A549 (cell line): ENCODE measurements around the gene SUSD1. TPM values are rescaled to one million over a fixed set of nuclear protein-coding genes. Genes with fewer than 3 reads are reported as not detected.

Source experiments
- ATAC-seq, 2 experiments: fragments of 200-7000 bp in 1 of 2; fragments of >200 bp in 1 of 2; cut with Nextera tagmentation in 1 of 2; cut with Tn5 transposase in 1 of 2; 3 replicates each; pipeline versions ENCODE4 v1.8.0 to v1.9.1; 2018 to 2020; ENCODE audit warnings: mild to moderate bottlenecking in 1 of 2, moderate library complexity in 1 of 2
- CTCF ChIA-PET: fragments of 300-600 bp; sonication (Branson Sonifier 250); formaldehyde crosslinking; extraction: SDS; loops from one replicate; lab custom pipeline; 2021; ENCODE audit warnings: antibody characterized with exemption, inconsistent platforms; lab: Yijun Ruan, JAX
- POLR2A ChIA-PET: fragments of 350-600 bp; formaldehyde crosslinking; extraction: SDS; loops from one replicate; lab custom pipeline; 2021; ENCODE audit warnings: antibody characterized with exemption, inconsistent platforms; lab: Yijun Ruan, JAX
- DNase-seq, 2 experiments: peaks; one replicate each; pipeline versions ENCODE4 v3.0.0 to v3.0.0-alpha.2; 2011 to 2016; ENCODE audit warnings: low read depth in 1 of 2, low spot score in 1 of 2
- FAIRE-seq: peaks from 2 replicates; lab custom pipeline; 2011; peaks lifted over from hg19 to GRCh38; lab: Jason Lieb, UNC
- H3K27ac ChIP-seq, 2 experiments: fragments of >200 bp; sonication (Bioruptor Twin); formaldehyde crosslinking; 3 replicates each; pipeline ENCODE4 v1.5.1; 2016 to 2017
- H3K4me1 ChIP-seq: fragments of >200 bp; sonication (Bioruptor Twin); formaldehyde crosslinking; 3 replicates; pipeline ENCODE4 v1.6.1; 2016
- H3K4me2 ChIP-seq: fragments of >200 bp; sonication (Bioruptor Twin); formaldehyde crosslinking; 3 replicates; pipeline ENCODE4 v1.6.1; 2016
- H3K4me3 ChIP-seq: fragments of >200 bp; sonication (Bioruptor Twin); formaldehyde crosslinking; 3 replicates; pipeline ENCODE4 v1.5.1; 2016
- H3K9me3 ChIP-seq: fragments of >200 bp; sonication (Bioruptor Twin); formaldehyde crosslinking; 3 replicates; pipeline ENCODE4 v1.6.1; 2016
- CHD2 ChIP-seq: fragments of 150-350 bp; IDR thresholded peaks from 2 replicates; pipeline ENCODE4 v1.6.1; 2014; ENCODE audit warnings: low read length; ENCODE audit not compliant: partially characterized antibody
- CHD4 ChIP-seq: fragments of 200-600 bp; sonication (generic); IDR thresholded peaks from 2 replicates; pipeline ENCODE4 v1.6.1; 2016; ENCODE audit warnings: antibody characterized with exemption, mild to moderate bottlenecking, borderline replicate concordance
- EHF ChIP-seq: fragments of 250-450 bp; sonication (Bioruptor Pico); IDR thresholded peaks from 2 replicates; pipeline ENCODE4 v1.5.0; 2020; ENCODE audit warnings: mild to moderate bottlenecking
- EP300 ChIP-seq, 2 experiments: fragments of >200 bp; sonication (Bioruptor Twin); formaldehyde crosslinking; IDR thresholded peaks; 2 replicates in 1 of 2; 3 replicates in 1 of 2; pipeline ENCODE4 v1.6.1; 2016 to 2017
- FOSB ChIP-seq: fragments of 250-450 bp; sonication (Bioruptor Pico); IDR thresholded peaks from 2 replicates; pipeline ENCODE4 v1.5.0; 2020; ENCODE audit warnings: mild to moderate bottlenecking, moderate library complexity
- FOXS1 ChIP-seq: fragments of 250-450 bp; sonication (Bioruptor Pico); IDR thresholded peaks from 2 replicates; pipeline ENCODE4 v1.5.0; 2020; ENCODE audit warnings: mild to moderate bottlenecking, moderate library complexity
- HOXA7 ChIP-seq: fragments of 250-450 bp; sonication (Bioruptor Pico); IDR thresholded peaks from 2 replicates; pipeline ENCODE4 v1.5.0; 2020; ENCODE audit warnings: mild to moderate bottlenecking, moderate library complexity
- KDM1A ChIP-seq: fragments of 200-600 bp; sonication (generic); IDR thresholded peaks from 2 replicates; pipeline ENCODE4 v1.6.1; 2016; ENCODE audit warnings: low read depth, mild to moderate bottlenecking
- KDM5A ChIP-seq: fragments of 200-600 bp; sonication (generic); IDR thresholded peaks from 2 replicates; pipeline ENCODE4 v1.6.1; 2016; ENCODE audit warnings: antibody characterized with exemption, mild to moderate bottlenecking
- NFE2L2 ChIP-seq: fragments of 150-350 bp; conservative IDR thresholded peaks from 2 replicates; pipeline ENCODE4 v1.6.1; 2014; ENCODE audit warnings: low read length
- NPAS2 ChIP-seq: fragments of 250-450 bp; sonication (Bioruptor Pico); IDR thresholded peaks from 2 replicates; pipeline ENCODE4 v1.8.0; 2022; ENCODE audit warnings: mild to moderate bottlenecking, moderate library complexity, borderline replicate concordance
- PHF8 ChIP-seq: fragments of 200-600 bp; sonication (generic); IDR thresholded peaks from 2 replicates; pipeline ENCODE4 v1.6.1; 2016; ENCODE audit warnings: low read depth, mild to moderate bottlenecking, antibody characterized with exemption, moderate library complexity, borderline replicate concordance
- RAD21 ChIP-seq, 2 experiments: fragments of >200 bp in 1 of 2; sonication (Bioruptor Twin) in 1 of 2; formaldehyde crosslinking in 1 of 2; IDR thresholded peaks in 1 of 2; conservative IDR thresholded peaks in 1 of 2; 2 replicates in 1 of 2; 3 replicates in 1 of 2; pipeline ENCODE4 v1.6.1; 2012 to 2018; ENCODE audit warnings: inconsistent platforms in 1 of 2
- RFX5 ChIP-seq: fragments of 450-650 bp; IDR thresholded peaks from 2 replicates; pipeline ENCODE4 v1.7.1; 2014; ENCODE audit warnings: antibody characterized with exemption, mild to moderate bottlenecking, moderate library complexity
- SMC3 ChIP-seq: fragments of >200 bp; sonication (Bioruptor Twin); formaldehyde crosslinking; IDR thresholded peaks from 3 replicates; pipeline ENCODE4 v1.6.1; 2018; ENCODE audit warnings: inconsistent platforms
- SREBF2 ChIP-seq: fragments of 450-650 bp; IDR thresholded peaks from 2 replicates; pipeline ENCODE4 v1.6.1; 2014; ENCODE audit warnings: mild to moderate bottlenecking, moderate library complexity
- TFCP2L1 ChIP-seq: fragments of 250-450 bp; sonication (Bioruptor Pico); IDR thresholded peaks from 2 replicates; pipeline ENCODE4 v1.5.0; 2021; ENCODE audit warnings: mild to moderate bottlenecking
- ZFP36 ChIP-seq: fragments of 450-650 bp; IDR thresholded peaks from 2 replicates; pipeline ENCODE4 v1.6.1; 2014; ENCODE audit warnings: borderline replicate concordance; ENCODE audit not compliant: partially characterized antibody
- ZNF302 ChIP-seq: fragments of 250-450 bp; sonication (Bioruptor Pico); IDR thresholded peaks from 2 replicates; pipeline ENCODE4 v1.9.0; 2021; ENCODE audit warnings: inconsistent platforms, mild to moderate bottlenecking, moderate library complexity
- WGBS: methylation state at CpG from one replicate; pipeline ENCODE4 v1.1.6; 2017; ENCODE audit errors: missing lambda C conversion rate; 5-methylcytosine and 5-hydroxymethylcytosine counted together
- polyA plus RNA-seq, 4 experiments: library from polyadenylated mRNA; depleted of rRNA in 3 of 4; stranded (reverse); fragments of >200 nt; fragmentation: RNase III in 1 of 4; extraction: RNeasy Plus Mini Kit Qiagen cat#74134 plus additional on column Dnase treatment in 1 of 4; gene quantifications; 2 replicates in 3 of 4; 3 replicates in 1 of 4; pipeline ENCODE4 v1.2.3, GENCODE V29; 2011 to 2017
- TF ChIP-seq, protein P1 (sequence below): fragments of 200-600 bp; sonication (generic); IDR thresholded peaks from 2 replicates; pipeline ENCODE4 v1.6.1; 2016; ENCODE audit warnings: antibody characterized with exemption, mild to moderate bottlenecking, moderate library complexity
- TF ChIP-seq, protein P2 (sequence below): fragments of >200 bp; sonication (Bioruptor Twin); formaldehyde crosslinking; IDR thresholded peaks from 3 replicates; pipeline ENCODE4 v1.5.1; 2016
- TF ChIP-seq, protein P3 (sequence below): IDR thresholded peaks from 2 replicates; pipeline ENCODE4 v1.6.1; 2012; ENCODE audit warnings: low read depth, borderline replicate concordance
- TF ChIP-seq, protein P4 (sequence below): fragments of >200 bp; sonication (Bioruptor Twin); formaldehyde crosslinking; IDR thresholded peaks from 2 replicates; pipeline ENCODE4 v1.6.1; 2016
- TF ChIP-seq, protein P5 (sequence below): IDR thresholded peaks from 2 replicates; pipeline ENCODE4 v1.6.1; 2012

Gene SUSD1
- polyA plus RNA-seq, 2 of the 4 experiments (the other 2 are of a cell fraction) = 15.7 to 18.6 TPM

DNA sequence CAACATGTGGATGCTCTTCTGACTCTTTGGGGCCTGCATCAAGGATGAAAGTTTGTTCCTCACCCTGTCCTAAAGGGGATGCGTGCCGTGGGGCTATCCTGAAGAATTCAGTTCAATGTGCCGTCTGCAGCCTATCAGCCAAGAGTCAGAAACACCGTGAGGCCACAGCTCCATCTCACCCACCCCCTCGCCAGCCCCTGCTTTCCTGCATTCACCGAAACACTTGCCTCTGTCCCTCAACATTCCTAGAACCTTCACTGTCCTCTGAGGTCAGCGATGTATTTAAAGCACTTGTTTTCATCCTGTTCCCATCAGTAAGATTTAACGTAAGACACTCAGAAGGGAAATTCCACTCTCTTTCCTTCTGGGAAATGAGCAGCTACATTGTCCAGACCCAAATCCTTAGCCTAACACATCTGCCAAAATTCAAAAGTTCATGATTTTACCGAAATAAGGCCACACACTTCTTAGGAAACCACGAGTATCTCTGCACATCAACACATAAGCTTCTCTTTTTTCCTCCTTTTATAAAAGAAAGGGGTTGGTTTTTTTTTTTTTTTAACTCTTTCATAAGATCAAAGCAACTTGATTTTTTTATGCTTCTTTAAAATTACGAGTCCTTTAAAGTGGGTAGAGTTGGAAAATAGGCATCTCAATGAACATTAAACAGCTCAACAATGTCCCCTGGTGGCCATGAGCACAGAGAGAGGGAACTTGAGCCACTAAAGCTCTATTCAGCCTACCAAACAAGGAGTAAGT, 100.7 kb downstream of the SUSD1 start:
- DNase-seq = peak in 1 of 2 experiments; percentile 77
- POLR2A ChIA-PET = interaction anchor here (0.7 to 2.7 kb wide), 9 partner anchors 9 to 316 kb away, joined by 4 to 24 read pairs (median 5); partner anchors contain the start of gene UGCG
- peak overlapping the region; percentile 65 to 86 for H3K27ac ChIP-seq
- peak overlapping the region; percentile 48 for H3K4me2 ChIP-seq
- TF ChIP-seq, protein P1, sequence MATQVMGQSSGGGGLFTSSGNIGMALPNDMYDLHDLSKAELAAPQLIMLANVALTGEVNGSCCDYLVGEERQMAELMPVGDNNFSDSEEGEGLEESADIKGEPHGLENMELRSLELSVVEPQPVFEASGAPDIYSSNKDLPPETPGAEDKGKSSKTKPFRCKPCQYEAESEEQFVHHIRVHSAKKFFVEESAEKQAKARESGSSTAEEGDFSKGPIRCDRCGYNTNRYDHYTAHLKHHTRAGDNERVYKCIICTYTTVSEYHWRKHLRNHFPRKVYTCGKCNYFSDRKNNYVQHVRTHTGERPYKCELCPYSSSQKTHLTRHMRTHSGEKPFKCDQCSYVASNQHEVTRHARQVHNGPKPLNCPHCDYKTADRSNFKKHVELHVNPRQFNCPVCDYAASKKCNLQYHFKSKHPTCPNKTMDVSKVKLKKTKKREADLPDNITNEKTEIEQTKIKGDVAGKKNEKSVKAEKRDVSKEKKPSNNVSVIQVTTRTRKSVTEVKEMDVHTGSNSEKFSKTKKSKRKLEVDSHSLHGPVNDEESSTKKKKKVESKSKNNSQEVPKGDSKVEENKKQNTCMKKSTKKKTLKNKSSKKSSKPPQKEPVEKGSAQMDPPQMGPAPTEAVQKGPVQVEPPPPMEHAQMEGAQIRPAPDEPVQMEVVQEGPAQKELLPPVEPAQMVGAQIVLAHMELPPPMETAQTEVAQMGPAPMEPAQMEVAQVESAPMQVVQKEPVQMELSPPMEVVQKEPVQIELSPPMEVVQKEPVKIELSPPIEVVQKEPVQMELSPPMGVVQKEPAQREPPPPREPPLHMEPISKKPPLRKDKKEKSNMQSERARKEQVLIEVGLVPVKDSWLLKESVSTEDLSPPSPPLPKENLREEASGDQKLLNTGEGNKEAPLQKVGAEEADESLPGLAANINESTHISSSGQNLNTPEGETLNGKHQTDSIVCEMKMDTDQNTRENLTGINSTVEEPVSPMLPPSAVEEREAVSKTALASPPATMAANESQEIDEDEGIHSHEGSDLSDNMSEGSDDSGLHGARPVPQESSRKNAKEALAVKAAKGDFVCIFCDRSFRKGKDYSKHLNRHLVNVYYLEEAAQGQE = no peak
- peak in 1 of 2 experiments; percentile 71; a peak in 3 of 5 replicates for TF ChIP-seq EP300 (IDR thresholded peaks at IDR 0.05)
- TF ChIP-seq NFE2L2 = no peak
- no peak for TF ChIP-seq FOXS1 (CRISPR knock-in tag)
- no peak for TF ChIP-seq RFX5
- no peak for TF ChIP-seq FOSB (CRISPR knock-in tag)
- no peak for TF ChIP-seq PHF8
- no peak for TF ChIP-seq NPAS2 (CRISPR knock-in tag)
- no peak for TF ChIP-seq ZFP36
- TF ChIP-seq, protein P2, sequence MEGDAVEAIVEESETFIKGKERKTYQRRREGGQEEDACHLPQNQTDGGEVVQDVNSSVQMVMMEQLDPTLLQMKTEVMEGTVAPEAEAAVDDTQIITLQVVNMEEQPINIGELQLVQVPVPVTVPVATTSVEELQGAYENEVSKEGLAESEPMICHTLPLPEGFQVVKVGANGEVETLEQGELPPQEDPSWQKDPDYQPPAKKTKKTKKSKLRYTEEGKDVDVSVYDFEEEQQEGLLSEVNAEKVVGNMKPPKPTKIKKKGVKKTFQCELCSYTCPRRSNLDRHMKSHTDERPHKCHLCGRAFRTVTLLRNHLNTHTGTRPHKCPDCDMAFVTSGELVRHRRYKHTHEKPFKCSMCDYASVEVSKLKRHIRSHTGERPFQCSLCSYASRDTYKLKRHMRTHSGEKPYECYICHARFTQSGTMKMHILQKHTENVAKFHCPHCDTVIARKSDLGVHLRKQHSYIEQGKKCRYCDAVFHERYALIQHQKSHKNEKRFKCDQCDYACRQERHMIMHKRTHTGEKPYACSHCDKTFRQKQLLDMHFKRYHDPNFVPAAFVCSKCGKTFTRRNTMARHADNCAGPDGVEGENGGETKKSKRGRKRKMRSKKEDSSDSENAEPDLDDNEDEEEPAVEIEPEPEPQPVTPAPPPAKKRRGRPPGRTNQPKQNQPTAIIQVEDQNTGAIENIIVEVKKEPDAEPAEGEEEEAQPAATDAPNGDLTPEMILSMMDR = peak; percentile 98
- no peak for TF ChIP-seq TFCP2L1 (CRISPR knock-in tag)
- TF ChIP-seq, protein P3, sequence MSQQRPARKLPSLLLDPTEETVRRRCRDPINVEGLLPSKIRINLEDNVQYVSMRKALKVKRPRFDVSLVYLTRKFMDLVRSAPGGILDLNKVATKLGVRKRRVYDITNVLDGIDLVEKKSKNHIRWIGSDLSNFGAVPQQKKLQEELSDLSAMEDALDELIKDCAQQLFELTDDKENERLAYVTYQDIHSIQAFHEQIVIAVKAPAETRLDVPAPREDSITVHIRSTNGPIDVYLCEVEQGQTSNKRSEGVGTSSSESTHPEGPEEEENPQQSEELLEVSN = no peak
- TF ChIP-seq, protein P4, sequence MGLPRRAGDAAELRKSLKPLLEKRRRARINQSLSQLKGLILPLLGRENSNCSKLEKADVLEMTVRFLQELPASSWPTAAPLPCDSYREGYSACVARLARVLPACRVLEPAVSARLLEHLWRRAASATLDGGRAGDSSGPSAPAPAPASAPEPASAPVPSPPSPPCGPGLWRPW = no peak
- no peak for TF ChIP-seq CHD4
- TF ChIP-seq SMC3 = peak; percentile 99
- TF ChIP-seq RAD21 (conservative IDR thresholded peaks at IDR 0.05 in 1 of 2, IDR thresholded peaks at IDR 0.05 in 1 of 2) = peak; percentile 99
- no peak for TF ChIP-seq CHD2
- no peak for TF ChIP-seq HOXA7
- no peak for TF ChIP-seq ZNF302 (CRISPR knock-in tag)
- TF ChIP-seq, protein P5, sequence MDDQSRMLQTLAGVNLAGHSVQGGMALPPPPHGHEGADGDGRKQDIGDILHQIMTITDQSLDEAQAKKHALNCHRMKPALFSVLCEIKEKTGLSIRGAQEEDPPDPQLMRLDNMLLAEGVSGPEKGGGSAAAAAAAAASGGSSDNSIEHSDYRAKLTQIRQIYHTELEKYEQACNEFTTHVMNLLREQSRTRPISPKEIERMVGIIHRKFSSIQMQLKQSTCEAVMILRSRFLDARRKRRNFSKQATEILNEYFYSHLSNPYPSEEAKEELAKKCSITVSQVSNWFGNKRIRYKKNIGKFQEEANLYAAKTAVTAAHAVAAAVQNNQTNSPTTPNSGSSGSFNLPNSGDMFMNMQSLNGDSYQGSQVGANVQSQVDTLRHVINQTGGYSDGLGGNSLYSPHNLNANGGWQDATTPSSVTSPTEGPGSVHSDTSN = no peak
- no peak for TF ChIP-seq EHF
- no peak for TF ChIP-seq SREBF2
- no peak for TF ChIP-seq KDM1A
- TF ChIP-seq KDM5A = no peak
- TF ChIP-seq, all 56 proteins: peak for 4
- Histone ChIP-seq H3K4me1 (peaks cover 31% of the 10 kb centered on the region), H3K4me3 (no peak overlapping the region), H3K9me3 (no peaks in the 10 kb centered on the region)
- ATAC-seq (peak; percentile 75 to 90; a peak in 5 of 6 replicates), FAIRE-seq (peak; percentile 68)
- WGBS = 49% methylated on average over 11 of the region's 11 CpGs
- CTCF ChIA-PET = interaction anchor here (0.6 to 4.7 kb wide), 76 partner anchors 8 to 1164 kb away, joined by 3 to 131 read pairs (median 5); partner anchors contain the start of genes PTBP3 and UGCG
